GM12875 (cell line): ENCODE data around the gene EDA.
"Not testable (repeated sequence)": the region's sequence is repeated elsewhere in the genome, so short reads cannot be mapped to it uniquely, and the experiment has no call there.

Source experiments
- H3K4me3 ChIP-seq: one replicate; pipeline ENCODE4 v1.5.1; 2011; ENCODE audit warnings: low read depth, low read length, control low read depth
- TF ChIP-seq, protein P1 (sequence below): IDR thresholded peaks from 2 replicates; pipeline ENCODE4 v1.5.1; 2011; ENCODE audit warnings: low read depth, mild to moderate bottlenecking, control low read depth, inconsistent platforms, low read length, moderate library complexity, borderline replicate concordance; ENCODE audit not compliant: insufficient read depth

Gene EDA

DNA sequence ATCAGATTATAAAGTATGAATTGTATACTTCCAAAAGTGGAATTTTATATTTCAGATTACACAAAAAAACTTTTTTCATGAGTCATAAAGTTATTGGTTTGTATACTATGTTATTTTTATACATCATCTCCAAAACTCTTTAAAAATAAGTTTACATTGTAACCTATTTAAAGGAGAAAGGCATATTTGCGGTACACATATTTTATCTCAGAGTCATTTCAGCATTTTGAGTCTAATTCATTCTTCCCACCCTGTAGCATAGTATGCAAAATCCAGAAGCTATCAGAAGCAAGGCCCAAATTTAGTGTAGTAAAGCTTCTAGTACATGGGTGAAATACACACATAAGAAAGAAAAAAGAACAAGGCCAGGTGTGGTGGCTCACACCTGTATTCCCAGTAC, 353.5 kb downstream of the EDA start:
- H3K4me3 ChIP-seq: no peak overlapping the region
- TF ChIP-seq, protein P1, sequence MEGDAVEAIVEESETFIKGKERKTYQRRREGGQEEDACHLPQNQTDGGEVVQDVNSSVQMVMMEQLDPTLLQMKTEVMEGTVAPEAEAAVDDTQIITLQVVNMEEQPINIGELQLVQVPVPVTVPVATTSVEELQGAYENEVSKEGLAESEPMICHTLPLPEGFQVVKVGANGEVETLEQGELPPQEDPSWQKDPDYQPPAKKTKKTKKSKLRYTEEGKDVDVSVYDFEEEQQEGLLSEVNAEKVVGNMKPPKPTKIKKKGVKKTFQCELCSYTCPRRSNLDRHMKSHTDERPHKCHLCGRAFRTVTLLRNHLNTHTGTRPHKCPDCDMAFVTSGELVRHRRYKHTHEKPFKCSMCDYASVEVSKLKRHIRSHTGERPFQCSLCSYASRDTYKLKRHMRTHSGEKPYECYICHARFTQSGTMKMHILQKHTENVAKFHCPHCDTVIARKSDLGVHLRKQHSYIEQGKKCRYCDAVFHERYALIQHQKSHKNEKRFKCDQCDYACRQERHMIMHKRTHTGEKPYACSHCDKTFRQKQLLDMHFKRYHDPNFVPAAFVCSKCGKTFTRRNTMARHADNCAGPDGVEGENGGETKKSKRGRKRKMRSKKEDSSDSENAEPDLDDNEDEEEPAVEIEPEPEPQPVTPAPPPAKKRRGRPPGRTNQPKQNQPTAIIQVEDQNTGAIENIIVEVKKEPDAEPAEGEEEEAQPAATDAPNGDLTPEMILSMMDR: no peak

DNA sequence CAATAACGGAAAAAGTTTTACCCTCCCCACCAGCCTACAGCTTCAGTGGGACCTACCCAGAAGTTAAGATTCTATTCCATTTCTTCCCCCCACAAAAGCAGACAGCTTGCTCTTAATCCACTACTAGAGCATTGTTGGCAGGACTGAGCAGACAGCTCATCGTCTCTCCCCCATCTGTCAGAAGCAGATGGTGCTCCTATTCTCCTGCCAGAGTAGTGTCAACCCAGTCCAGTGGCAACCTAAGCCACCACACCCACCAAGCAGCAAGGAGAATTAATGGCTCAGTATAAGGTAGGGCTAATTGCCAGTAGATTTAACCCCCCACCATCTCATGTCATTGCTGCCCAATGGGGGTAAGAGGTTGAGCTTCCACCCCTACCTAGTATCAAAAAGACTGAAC, 371.8 kb downstream of the EDA start:
- TF ChIP-seq, protein P1: no peak
- H3K4me3 ChIP-seq: no peak overlapping the region

DNA sequence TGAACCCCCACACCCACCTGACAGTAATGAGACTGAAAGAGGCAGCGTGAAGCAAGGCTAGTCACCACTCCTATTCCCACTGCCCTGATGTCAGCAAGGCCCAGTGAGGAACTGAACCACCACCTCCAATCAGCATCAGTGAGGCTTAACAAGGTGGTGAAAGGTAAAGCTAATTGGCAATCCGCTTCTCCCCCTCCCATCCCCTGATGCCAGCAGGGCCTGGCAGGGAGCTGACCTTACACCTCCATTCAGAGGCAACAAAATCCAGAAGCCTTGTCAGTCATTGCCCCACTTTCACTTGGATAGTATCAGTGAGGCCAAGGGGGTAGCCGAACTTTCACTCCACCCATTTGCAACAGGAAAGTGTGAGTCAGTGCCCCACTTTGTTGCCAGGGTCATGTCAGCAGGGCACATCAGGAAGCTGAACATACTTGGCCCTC, 373.1 kb downstream of the EDA start:
- H3K4me3 ChIP-seq: no peak overlapping the region
- TF ChIP-seq, protein P1: no peak

DNA sequence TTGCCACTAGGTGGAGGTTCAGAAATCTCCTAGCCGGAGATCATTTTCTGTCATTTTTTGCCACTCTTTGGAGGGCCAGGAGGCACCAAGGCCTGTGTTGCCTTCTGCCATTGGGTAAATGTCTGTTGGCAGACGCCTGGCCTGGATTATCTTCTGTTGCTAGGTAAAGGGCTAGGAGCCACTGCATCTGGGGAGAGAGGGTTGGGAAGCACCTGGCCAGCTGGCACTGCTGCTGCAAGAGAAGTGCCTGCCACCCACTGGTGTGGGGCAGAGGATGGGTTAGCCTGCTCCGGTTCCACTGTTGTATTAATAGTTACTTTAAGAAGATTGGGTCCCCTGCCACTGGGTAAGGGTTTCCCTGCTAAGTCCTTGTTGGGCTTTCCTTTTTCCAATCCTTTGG, 375.8 kb downstream of the EDA start:
- H3K4me3 ChIP-seq: no peak overlapping the region
- TF ChIP-seq, protein P1: no peak

DNA sequence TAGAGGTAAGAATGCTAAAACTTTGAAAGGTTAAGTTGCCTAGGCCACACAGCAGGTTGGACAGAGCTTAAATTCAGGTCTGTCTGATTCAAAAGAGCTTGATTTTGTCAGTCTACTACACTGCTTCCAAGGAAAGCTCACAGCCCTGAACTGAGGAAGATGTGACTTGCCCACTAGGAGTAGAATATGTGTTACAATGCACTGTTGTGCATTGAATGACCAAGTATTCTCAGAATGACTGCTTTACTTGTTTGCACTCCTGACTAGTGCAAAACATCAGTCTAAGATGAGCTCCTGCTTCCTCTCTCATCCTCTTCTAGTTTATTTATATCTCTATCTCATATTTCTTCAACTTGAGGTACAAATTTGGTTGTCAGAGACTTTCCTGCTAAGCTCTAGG, 377.6 kb downstream of the EDA start:
- H3K4me3 ChIP-seq: no peak overlapping the region
- TF ChIP-seq, protein P1: no peak

DNA sequence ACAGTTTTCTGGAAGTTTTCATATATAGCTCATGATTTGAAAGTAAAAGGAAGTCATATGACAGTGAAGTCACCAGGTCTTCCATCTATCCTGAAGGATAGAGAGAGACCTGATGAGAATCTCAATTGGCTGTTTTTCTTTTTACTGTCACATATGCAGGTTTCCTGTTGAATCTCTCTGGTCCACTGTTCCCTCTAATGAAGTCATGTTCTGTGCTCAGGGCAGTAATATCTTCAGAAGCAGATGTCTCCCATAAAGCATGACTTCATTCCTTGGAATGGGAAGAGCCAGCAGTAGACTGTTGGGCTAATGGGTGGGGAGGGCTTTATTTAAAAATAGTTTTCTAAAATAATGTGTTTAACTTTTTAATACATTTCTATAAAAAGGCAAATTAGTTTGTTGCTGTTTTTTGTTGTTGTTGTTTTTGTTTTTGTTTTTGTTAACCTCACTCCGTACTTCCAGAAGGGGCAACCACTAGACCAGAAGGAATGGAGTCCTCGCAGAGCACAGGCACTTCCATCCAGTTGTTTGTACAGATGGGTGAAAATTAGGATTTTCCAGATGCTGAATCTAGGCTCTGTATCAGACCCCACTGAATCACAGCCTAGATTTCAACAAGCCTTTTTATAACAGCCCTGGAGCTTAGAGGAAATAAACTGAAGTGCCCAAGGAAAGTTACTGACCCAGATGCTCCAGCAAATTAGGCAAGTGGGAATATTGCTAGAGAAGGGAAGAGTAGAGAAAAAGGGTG, 379.6 kb downstream of the EDA start:
- no peak overlapping the region for H3K4me3 ChIP-seq
- TF ChIP-seq, protein P1: no peak

DNA sequence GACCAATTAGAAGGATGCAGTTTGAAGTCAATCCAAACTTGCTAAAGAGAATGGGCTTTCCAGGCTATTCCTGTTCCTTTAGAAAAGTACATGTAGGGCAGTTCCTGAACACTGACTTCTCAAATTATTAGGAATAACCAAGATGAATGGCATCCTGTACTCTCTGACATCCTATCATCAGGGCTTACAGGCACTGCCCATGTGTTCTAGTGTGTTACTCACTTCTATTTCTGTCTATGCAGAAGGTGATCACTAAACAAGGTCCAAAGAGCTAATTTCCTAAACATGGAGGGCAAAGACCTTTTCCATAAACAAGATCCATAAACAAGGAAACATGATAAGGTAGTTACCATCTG, 380.2 kb downstream of the EDA start:
- no peak overlapping the region for H3K4me3 ChIP-seq
- TF ChIP-seq, protein P1: no peak

DNA sequence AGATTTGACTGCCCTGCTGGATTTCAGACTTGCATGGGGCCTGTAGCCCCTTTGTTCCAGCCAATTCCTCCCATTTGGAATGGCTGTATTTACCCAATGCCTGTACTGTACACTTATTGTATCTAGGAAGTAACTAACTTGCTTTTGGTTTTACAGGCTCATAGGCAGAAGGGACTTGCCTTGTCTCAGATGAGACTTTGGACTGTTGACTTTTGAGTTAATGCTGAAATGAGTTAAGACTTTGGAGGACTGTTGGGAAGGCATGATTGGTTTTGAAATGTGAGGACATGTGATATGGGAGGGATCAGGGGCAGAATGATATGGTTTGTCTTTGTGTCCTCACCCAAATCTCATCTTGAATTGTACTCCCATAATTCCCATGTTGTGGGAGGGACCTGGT, 382.4 kb downstream of the EDA start:
- not testable (repeated sequence) for H3K4me3 ChIP-seq
